Small intestine (tissue), 7 donors: ENCODE results near the gene SRGAP3. TPM values are rescaled to one million over a fixed set of nuclear protein-coding genes. Genes with fewer than 3 reads are reported as not detected.

Source experiments
- DNase-seq, 2 donors: peaks; one replicate each; pipeline versions ENCODE4 v3.0.0 to v3.0.0-alpha.2; 2013
- FAIRE-seq: peaks from 2 replicates; lab custom pipeline; 2012; peaks lifted over from hg19 to GRCh38; lab: Jason Lieb, UNC
- H3K27ac ChIP-seq, 3 donors: one replicate each; pipeline ENCODE4 v1.5.1; 2013; ENCODE audit warnings: low read length in 2 of 3, mild to moderate bottlenecking in 2 of 3, control low read depth in 1 of 3, inconsistent platforms in 1 of 3, low read depth in 1 of 3, moderate library complexity in 1 of 3
- H3K27me3 ChIP-seq, 3 donors: one replicate each; pipeline ENCODE4 v1.6.1; 2013; ENCODE audit warnings: low read length in 3 of 3, inconsistent platforms in 1 of 3; ENCODE audit not compliant: control insufficient read depth in 3 of 3, insufficient read depth in 3 of 3
- H3K36me3 ChIP-seq, 3 donors: one replicate each; pipeline ENCODE4 v1.6.1; 2013; ENCODE audit warnings: low read length in 3 of 3, inconsistent platforms in 1 of 3, low read depth in 1 of 3, mild to moderate bottlenecking in 1 of 3, moderate library complexity in 1 of 3; ENCODE audit not compliant: control insufficient read depth in 3 of 3, insufficient read depth in 2 of 3
- H3K4me1 ChIP-seq, 3 donors: one replicate each; pipeline ENCODE4 v1.6.1; 2013; ENCODE audit warnings: low read length in 2 of 3, inconsistent platforms in 1 of 3, low read depth in 1 of 3, mild to moderate bottlenecking in 1 of 3, moderate library complexity in 1 of 3; ENCODE audit not compliant: control insufficient read depth in 3 of 3, insufficient read depth in 2 of 3
- H3K4me3 ChIP-seq, 3 donors: one replicate each; pipeline ENCODE4 v1.5.1; 2013; ENCODE audit warnings: low read length in 3 of 3, control low read depth in 1 of 3, inconsistent platforms in 1 of 3, low read depth in 1 of 3, mild to moderate bottlenecking in 1 of 3, moderate library complexity in 1 of 3
- H3K9me3 ChIP-seq, 2 donors: one replicate each; pipeline ENCODE4 v1.6.1; 2013; ENCODE audit warnings: low read depth in 1 of 2, low read length in 1 of 2; ENCODE audit not compliant: control insufficient read depth in 2 of 2, insufficient read depth in 1 of 2
- whole genome bisulfite sequencing, 3 donors: extraction: QIAGEN DNeasy Blood & Tissue Kit; methylation state at CpG; one replicate each; pipeline ENCODE4 v1.1.7; 2013; 5-methylcytosine and 5-hydroxymethylcytosine counted together
- polyA plus RNA-seq, 4 donors: library from polyadenylated mRNA; stranded (reverse) in 3 of 4; unstranded in 1 of 4; fragments of 200-250 nt in 3 of 4; fragments of 120-200 nt in 1 of 4; gene quantifications; one replicate each; pipeline versions ENCODE4 v1.2.1 to v1.2.3, GENCODE V29; 2013
- donor health status: healthy with polysubstance abuse.
- donor health status: control.
- donor health status: control.
- donor health status: Bipolar disorder and iron deficiency.
- donor health status: healthy.

SRGAP3 gene
- polyA plus RNA-seq, 4 donors, result 0.22 to 2.7 (median 1.2) TPM

DNA sequence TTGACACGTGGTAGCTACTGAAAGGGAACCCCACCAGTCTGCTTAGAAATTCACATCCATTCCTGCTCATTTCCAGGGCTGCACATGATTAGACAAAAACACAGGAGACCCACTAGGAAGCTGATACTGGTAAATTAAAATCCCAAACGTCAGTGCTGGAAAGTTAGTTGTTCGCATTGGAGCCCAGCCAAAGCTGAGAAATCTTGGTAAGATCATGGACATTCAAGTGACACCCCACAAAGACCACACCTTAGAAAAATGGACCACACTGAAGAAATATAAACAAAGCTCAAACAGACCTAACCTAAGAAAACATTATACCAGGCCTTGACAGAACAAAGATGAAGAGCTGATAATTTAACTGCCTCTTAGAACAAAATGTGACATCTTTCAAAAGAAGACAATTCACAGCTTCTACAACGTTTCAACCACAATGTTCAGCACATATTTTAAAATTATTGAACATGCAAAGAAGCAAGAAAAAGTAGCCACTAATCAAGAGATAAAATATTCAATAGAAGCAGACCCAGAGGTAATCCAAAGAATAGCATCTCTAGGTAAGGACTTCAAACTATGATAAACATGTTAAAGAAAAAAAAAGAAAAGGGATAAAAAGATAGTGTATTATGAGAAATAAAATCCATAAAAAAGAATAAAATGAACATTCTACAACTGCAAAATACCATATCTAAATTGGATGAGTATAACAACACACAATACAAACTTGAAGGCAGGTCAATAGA is 306.5 kb downstream of the SRGAP3 start:
- no peak overlapping the region for H3K27ac ChIP-seq
- DNase-seq (no peak), FAIRE-seq (no peak)
- 86 to 94% (median 89%) methylated on average over 4 of the region's 4 CpGs for WGBS, 3 donors
- no peak overlapping the region for H3K4me3 ChIP-seq
- H3K9me3 ChIP-seq, result peaks cover 0 to 4% of the 10 kb centered on the region in 2 donors
- H3K4me1 ChIP-seq, result no peaks in the 10 kb centered on the region
- H3K27me3 ChIP-seq, result no peaks in the 10 kb centered on the region
- H3K36me3 ChIP-seq, result peaks cover 2 to 15% (median 8%) of the 10 kb centered on the region in 3 donors

DNA sequence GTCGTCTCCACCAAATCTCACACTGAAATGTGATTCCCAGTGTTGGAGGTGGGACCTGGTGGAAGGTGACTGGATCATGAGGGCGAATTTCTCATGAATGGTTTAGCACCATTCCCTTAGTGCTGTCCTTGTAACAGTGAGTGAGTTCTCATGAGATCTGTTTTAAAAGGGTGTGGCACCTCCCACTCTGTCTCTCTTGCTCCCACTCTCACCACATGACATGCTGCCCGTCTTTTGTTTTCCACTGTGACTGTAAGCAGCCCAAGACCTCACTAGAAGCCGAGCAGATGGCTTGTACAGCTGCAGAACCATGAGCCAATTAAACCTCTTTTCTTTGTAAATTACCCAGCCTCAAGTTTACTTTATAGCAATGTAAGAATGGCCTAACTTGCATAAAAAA is 307.3 kb downstream of the SRGAP3 start:
- FAIRE-seq, result no peak
- no peak overlapping the region for H3K27ac ChIP-seq

DNA sequence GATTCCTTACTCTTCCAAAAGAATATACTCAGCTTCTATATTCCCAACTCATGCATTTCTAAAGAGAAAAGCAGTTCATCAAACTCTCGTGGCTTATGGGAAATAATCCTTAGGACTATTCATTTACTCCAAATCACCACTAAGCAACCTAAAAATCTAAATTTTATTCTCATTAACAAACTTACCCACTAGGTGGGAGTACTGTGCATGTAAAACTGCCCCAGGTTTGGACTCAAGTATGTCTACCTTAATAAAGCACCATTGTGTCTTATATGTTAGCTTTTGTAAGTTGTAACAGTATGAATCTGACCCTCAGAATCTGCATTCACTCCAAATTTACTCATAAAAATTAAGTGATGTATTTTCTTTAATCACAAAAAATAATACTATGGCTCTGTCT is 311.4 kb downstream of the SRGAP3 start:
- Histone ChIP-seq H3K36me3 (peaks cover 2 to 19% (median 4%) of the 10 kb centered on the region in 3 donors), H3K4me3 (no peak overlapping the region), H3K27ac (no peak overlapping the region), H3K27me3 (no peaks in the 10 kb centered on the region), H3K9me3 (peaks cover 0 to 4% of the 10 kb centered on the region in 2 donors), H3K4me1 (no peaks in the 10 kb centered on the region)
- no peak for FAIRE-seq
- DNase-seq, result peak in 1 of 2 donors; percentile 11
- WGBS, 3 donors, result 67 to 80% (median 69%) methylated on average over 1 of the region's 1 CpG

More for the DNA sequence above, 307.3 kb downstream of the SRGAP3 start:
- Histone ChIP-seq H3K4me1 (no peaks in the 10 kb centered on the region), H3K36me3 (peaks cover 2 to 15% (median 8%) of the 10 kb centered on the region in 3 donors), H3K4me3 (no peak overlapping the region), H3K9me3 (peaks cover 0 to 4% of the 10 kb centered on the region in 2 donors), H3K27me3 (no peaks in the 10 kb centered on the region)
- DNase-seq, result no peak
- 92 to 94% (median 93%) methylated on average over 4 of the region's 4 CpGs for WGBS, 3 donors

DNA sequence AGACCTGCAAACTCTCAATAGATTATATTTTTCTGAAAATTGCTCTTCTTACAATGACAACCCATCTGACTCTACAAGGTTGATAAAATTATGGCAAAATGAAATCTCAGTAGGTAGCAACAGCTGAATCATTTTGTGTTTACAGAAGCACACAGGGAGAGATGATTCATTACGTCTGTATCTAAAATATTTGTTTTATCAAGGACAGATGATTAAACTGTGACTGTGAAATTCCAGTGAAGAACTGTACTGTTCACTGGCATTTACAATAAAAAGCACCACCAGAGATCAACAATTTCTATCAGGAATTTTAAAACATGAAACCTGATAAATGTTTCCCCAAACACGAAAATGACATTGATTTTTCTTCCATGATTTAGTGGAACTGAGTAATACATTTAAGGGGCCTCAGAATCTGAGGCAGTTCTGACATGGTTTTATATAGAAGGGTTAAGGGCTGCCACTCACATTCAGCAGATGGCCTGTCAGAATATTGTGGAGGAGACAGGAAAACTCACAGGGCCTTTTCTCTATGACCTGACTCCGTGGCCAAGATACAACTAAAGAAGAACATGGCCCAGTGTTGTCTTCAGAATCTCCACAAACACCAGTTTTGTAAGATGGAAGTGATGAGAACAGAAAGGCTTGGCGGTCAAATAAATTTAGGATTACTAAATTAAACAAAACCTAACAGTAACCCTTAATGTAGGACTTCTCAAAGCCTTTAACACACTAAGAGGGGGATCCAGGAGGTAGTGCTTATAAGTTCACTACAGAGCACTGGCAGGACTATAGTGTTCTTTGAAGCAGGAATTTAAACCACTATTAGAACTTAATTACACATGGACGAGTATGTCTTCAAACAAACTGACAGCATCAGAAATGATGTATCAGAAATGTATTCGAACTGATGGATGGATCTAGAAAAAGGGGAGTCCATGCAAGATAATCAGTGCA is 312.1 kb downstream of the SRGAP3 start:
- no peak overlapping the region for H3K4me3 ChIP-seq
- DNase-seq, result no peak
- no peaks in the 10 kb centered on the region for H3K27me3 ChIP-seq
- no peaks in the 10 kb centered on the region for H3K4me1 ChIP-seq
- peaks cover 2 to 16% (median 4%) of the 10 kb centered on the region in 3 donors for H3K36me3 ChIP-seq
- no peak overlapping the region for H3K27ac ChIP-seq
- WGBS, 3 donors, result 62 to 66% (median 65%) methylated on average over 6 of the region's 6 CpGs
- no peaks in the 10 kb centered on the region for H3K9me3 ChIP-seq
- FAIRE-seq, result no peak

GRCh38 chr3:8932507-8932906 is 316.9 kb downstream of the SRGAP3 start:
- H3K9me3 ChIP-seq, result no peaks in the 10 kb centered on the region
- FAIRE-seq (no peak), DNase-seq (peak in 1 of 2 donors; percentile 30)
- no peaks in the 10 kb centered on the region for H3K4me1 ChIP-seq
- WGBS, 3 donors, result 89 to 98% (median 94%) methylated on average over 2 of the region's 2 CpGs
- H3K4me3 ChIP-seq, result no peak overlapping the region
- H3K27ac ChIP-seq, result no peak overlapping the region
- no peaks in the 10 kb centered on the region for H3K27me3 ChIP-seq
- peaks cover 0 to 5% (median 2%) of the 10 kb centered on the region in 3 donors for H3K36me3 ChIP-seq

DNA sequence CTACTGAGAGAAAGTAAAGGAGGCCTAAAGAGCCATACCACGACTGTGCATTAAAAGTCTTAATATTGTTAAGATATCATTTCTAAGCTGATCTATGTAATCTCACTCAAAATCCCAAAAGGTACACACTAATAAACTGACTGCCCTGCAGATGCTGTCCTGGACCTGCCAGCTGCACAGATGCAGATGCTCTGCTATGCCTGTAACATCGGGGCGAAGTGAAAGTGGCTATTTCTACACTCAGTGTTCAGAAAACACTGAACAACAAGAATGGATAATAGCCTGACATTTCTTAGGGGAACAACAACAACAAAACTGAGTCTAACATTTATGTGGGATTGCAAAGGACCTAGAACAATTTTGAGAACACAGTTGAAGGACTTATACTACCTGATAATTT is 318.1 kb downstream of the SRGAP3 start:
- 89 to 95% (median 92%) methylated on average over 3 of the region's 3 CpGs for WGBS, 3 donors
- FAIRE-seq, result no peak
- Histone ChIP-seq H3K27me3 (no peaks in the 10 kb centered on the region), H3K4me3 (no peak overlapping the region), H3K4me1 (no peaks in the 10 kb centered on the region), H3K27ac (no peak overlapping the region), H3K9me3 (no peaks in the 10 kb centered on the region), H3K36me3 (peaks cover 0 to 3% (median 2%) of the 10 kb centered on the region in 3 donors)
- no peak for DNase-seq

Other genes with a start within 250 kb of the SRGAP3 start
- gene THUMPD3, start 113.4 kb upstream of the SRGAP3 start, polyA plus RNA-seq, result 10 to 100 TPM; 16.2 to 36.6 (median 25.4) TPM
- gene SETD5, start 148.0 kb upstream of the SRGAP3 start, polyA plus RNA-seq, result 10 to 100 TPM in 3 of 4 donors, 1 to 10 TPM in 1; 9.5 to 87.0 (median 20.0) TPM